Brain microvascular endothelial cell (primary cell): ENCODE data around the gene PIK3R2.

ENCODE experiments used
- DNase-seq: peaks from one replicate; pipeline ENCODE4 v3.0.0-alpha.2; 2020
- H3K27ac ChIP-seq: fragments of 250-450 bp; sonication (Bioruptor Pico); 2 replicates; pipeline ENCODE4 v1.5.1; 2020; ENCODE audit warnings: mild to moderate bottlenecking, moderate library complexity
- H3K27me3 ChIP-seq: fragments of 250-450 bp; sonication (Bioruptor Pico); replicated peaks from 2 replicates; pipeline ENCODE4 v1.5.1; 2020; ENCODE audit warnings: mild to moderate bottlenecking
- H3K36me3 ChIP-seq: fragments of 250-450 bp; sonication (Bioruptor Pico); replicated peaks from 2 replicates; pipeline ENCODE4 v1.5.1; 2020; ENCODE audit warnings: mild to moderate bottlenecking
- H3K4me3 ChIP-seq: 2 replicates; pipeline ENCODE4 v1.5.1; 2011; ENCODE audit warnings: low read depth, mild to moderate bottlenecking, control low read depth, low read length, moderate library complexity
- CTCF ChIP-seq: IDR thresholded peaks from 2 replicates; pipeline ENCODE4 v1.5.1; 2011; ENCODE audit warnings: low read depth, mild to moderate bottlenecking, moderate library complexity, low read length, control low read depth, inconsistent platforms; ENCODE audit errors: missing control alignments
- in situ Hi-C: cut with HindIII; loops from 2 replicates; pipeline ENCODE4 v1.10.0; 2017; ENCODE audit warnings: low sequenced_read_pairs, low pct_ligation_motif_present

The PIK3R2 gene

DNA sequence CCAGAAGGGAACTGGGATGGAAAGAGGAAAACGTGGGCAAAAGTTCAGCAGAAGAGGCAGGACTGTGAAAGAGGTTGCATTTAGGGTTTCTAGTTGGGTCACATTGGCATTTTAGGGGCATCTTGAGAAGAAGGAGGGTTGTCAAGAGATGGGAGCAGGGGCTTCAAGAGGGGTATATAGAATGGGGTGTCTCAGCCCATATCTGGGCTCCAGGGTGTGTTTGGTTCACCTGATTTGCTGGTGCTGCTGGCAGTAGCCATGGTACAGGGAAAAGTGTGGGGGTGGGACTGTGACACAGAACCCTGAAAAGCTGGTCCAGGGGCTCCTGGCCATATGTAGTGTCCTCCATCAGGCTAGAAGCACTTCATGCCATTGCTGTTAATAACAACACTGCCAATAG, 32.8 kb upstream of the PIK3R2 start:
- Histone ChIP-seq H3K4me3 (no peak overlapping the region), H3K36me3 (no peaks in the 10 kb centered on the region), H3K27ac (no peak overlapping the region), H3K27me3 (no peaks in the 10 kb centered on the region)
- DNase-seq = no peak
- no peak for TF ChIP-seq CTCF
- in situ Hi-C loops = no loop called here

GRCh38 chr19:18121166-18121565, 31.8 kb upstream of the PIK3R2 start:
- Histone ChIP-seq H3K4me3 (no peak overlapping the region), H3K27ac (no peak overlapping the region), H3K36me3 (no peaks in the 10 kb centered on the region), H3K27me3 (no peaks in the 10 kb centered on the region)
- in situ Hi-C loops = no loop called here
- TF ChIP-seq CTCF = no peak
- no peak for DNase-seq

- Histone ChIP-seq H3K36me3 (no peaks in the 10 kb centered on the region), H3K27ac (no peak overlapping the region), H3K27me3 (no peaks in the 10 kb centered on the region), H3K4me3 (no peak overlapping the region)
- in situ Hi-C loops = no loop called here
- no peak for TF ChIP-seq CTCF
- no peak for DNase-seq
These were observed 30.5 kb upstream of the PIK3R2 start for GRCh38 chr19:18122424-18122823.

DNA sequence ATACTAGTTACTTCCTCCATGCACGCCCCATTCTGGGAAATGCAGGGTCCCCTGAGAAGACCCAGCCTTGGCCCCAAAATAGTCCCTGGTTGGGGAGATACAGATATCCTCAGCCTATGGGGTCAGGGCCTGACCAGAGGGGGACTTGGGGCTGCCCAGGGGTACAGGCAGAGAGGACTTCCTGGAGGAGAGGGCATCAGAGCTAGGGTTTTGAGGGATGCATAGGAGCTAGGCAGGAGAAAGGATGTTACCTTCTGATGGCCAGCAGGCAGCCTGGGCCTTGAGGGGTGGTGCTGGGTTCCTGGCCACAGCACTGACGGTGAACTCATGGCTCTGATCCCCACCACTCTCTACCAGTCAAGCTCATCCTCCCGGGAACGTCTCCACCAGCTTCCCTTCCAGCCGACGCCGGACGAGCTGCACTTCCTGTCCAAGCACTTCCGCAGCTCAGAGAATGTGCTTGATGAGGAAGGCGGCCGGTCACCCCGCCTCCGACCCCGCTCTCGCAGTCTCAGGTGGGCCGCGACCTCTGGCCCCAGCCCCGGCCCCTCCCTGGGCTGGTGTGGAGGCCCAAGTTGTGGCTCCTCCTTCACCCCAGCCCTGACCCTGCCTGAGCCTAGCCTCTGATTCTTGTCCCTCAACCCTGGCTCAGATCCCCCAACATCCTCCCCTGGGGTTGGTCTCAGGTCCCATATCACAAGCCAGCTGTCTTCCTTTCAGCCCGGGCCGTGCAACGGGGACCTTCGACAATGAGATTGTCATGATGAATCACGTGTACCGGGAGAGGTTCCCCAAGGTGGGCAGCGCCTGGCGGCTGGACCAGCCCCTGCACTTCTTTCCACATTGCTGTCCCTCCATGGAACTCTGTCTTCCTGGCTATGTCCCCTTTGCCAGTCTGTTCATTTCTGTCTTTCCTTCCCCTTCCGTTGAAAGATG, 29.8 kb upstream of the PIK3R2 start:
- TF ChIP-seq CTCF = no peak

GRCh38 chr19:18123819-18124218, 29.1 kb upstream of the PIK3R2 start:
- Histone ChIP-seq H3K27ac (no peak overlapping the region), H3K27me3 (no peaks in the 10 kb centered on the region), H3K4me3 (no peak overlapping the region), H3K36me3 (no peaks in the 10 kb centered on the region)
- no peak for TF ChIP-seq CTCF
- in situ Hi-C loops = no loop called here
- DNase-seq = no peak

More for the DNA sequence above, 29.8 kb upstream of the PIK3R2 start:
- H3K27me3 ChIP-seq = no peaks in the 10 kb centered on the region
- no peak for DNase-seq
- H3K36me3 ChIP-seq = no peaks in the 10 kb centered on the region
- H3K27ac ChIP-seq = no peak overlapping the region
- H3K4me3 ChIP-seq = no peak overlapping the region
- in situ Hi-C loops = no loop called here
